Activated CD4-positive, CD25-positive, alpha-beta regulatory T cell treated with anti-CD3 and anti-CD28 coated beads, Interleukin-2, amount 50 U/mL, for 24 hours (primary cell): ENCODE results near the gene ANKRD66.
"Not testable (repeated sequence)": the region's sequence is repeated elsewhere in the genome, so short reads cannot be mapped to it uniquely, and the experiment has no call there.

Source experiments
- ATAC-seq, 2 donors: fragments of 150-1000 bp; cut with Tn5 transposase; one replicate each; pipeline ENCODE4 v1.10.0; 2021; ENCODE audit warnings: mild to moderate bottlenecking in 1 of 2, moderate library complexity in 1 of 2

The ANKRD66 gene

GRCh38 chr6:46746696-46747095 is at the start of gene ANKRD66:
ANKRD66 (plus strand) TSS chr6:46746933; CDS start chr6:46751949, 5,016 bp downstream.
- ATAC-seq: no peak

GRCh38 chr6:46699970-46700369 is 46.8 kb upstream of the ANKRD66 start:
- no peak for ATAC-seq

GRCh38 chr6:46704562-46704961 is 42.2 kb upstream of the ANKRD66 start:
- no peak for ATAC-seq

- no peak for ATAC-seq
Observed at GRCh38 chr6:46706464-46706863, 40.3 kb upstream of the ANKRD66 start.

GRCh38 chr6:46711491-46711890 is 35.2 kb upstream of the ANKRD66 start:
- no peak for ATAC-seq

GRCh38 chr6:46715141-46715540 is 31.6 kb upstream of the ANKRD66 start:
- no peak for ATAC-seq

- ATAC-seq: no peak
Observed at GRCh38 chr6:46719099-46719498, 27.6 kb upstream of the ANKRD66 start.

- ATAC-seq: peak in 1 of 2 donors; percentile 30
Observed at GRCh38 chr6:46720401-46720800, 26.3 kb upstream of the ANKRD66 start.

- ATAC-seq: no peak
Observed at GRCh38 chr6:46729787-46730326, 16.9 kb upstream of the ANKRD66 start.

- no peak for ATAC-seq
Observed at GRCh38 chr6:46730921-46731461, 15.7 kb upstream of the ANKRD66 start.

- no peak for ATAC-seq
Observed at GRCh38 chr6:46733341-46733801, 13.4 kb upstream of the ANKRD66 start.

GRCh38 chr6:46734867-46735719 is 11.6 kb upstream of the ANKRD66 start, which contains the start of gene PLA2G7:
PLA2G7 (minus strand) TSS chr6:46735375; CDS start chr6:46722891, 12,484 bp downstream.
- ATAC-seq: no peak

- no peak for ATAC-seq
Observed at GRCh38 chr6:46735720-46736031, 11.1 kb upstream of the ANKRD66 start.

- ATAC-seq: no peak
Observed at GRCh38 chr6:46736906-46737305, 9.8 kb upstream of the ANKRD66 start.

GRCh38 chr6:46741482-46741881 is 5.3 kb upstream of the ANKRD66 start:
- no peak for ATAC-seq

- no peak for ATAC-seq
Observed at GRCh38 chr6:46741910-46742309, 4.8 kb upstream of the ANKRD66 start.

- no peak for ATAC-seq
Observed at GRCh38 chr6:46743425-46744158, 3.1 kb upstream of the ANKRD66 start.

- ATAC-seq: not testable (repeated sequence)
Observed at GRCh38 chr6:46744159-46744725, 2.5 kb upstream of the ANKRD66 start.

GRCh38 chr6:46745973-46746372 is 760 bp upstream of the ANKRD66 start:
- no peak for ATAC-seq

- ATAC-seq: no peak
Observed at GRCh38 chr6:46748940-46749503, 2.3 kb downstream of the ANKRD66 start.

GRCh38 chr6:46749731-46750130 is 3.0 kb downstream of the ANKRD66 start:
- no peak for ATAC-seq

- ATAC-seq: no peak
Observed at GRCh38 chr6:46751658-46752057, 4.9 kb downstream of the ANKRD66 start.

GRCh38 chr6:46755865-46756264 is 9.1 kb downstream of the ANKRD66 start:
- no peak for ATAC-seq
